Keratinocyte (primary cell): ENCODE data around the gene DNAJA4. TPM values are rescaled to one million over a fixed set of nuclear protein-coding genes. Genes with fewer than 3 reads are reported as not detected.

Experiments used
- DNase-seq: peaks from one replicate; pipeline ENCODE4 v3.0.0-alpha.2; 2011; ENCODE audit warnings: low read depth, missing footprints, low spot score
- FAIRE-seq: peaks from 2 replicates; lab custom pipeline; 2011; peaks lifted over from hg19 to GRCh38; lab: Jason Lieb, UNC
- H2AFZ ChIP-seq: 2 replicates; pipeline ENCODE4 v1.6.0; 2012; ENCODE audit warnings: low read length, control low read depth, inconsistent platforms; ENCODE audit not compliant: control insufficient read depth
- H3K27ac ChIP-seq: 2 replicates; pipeline ENCODE4 v1.5.1; 2011; ENCODE audit warnings: low read length; ENCODE audit not compliant: control insufficient read depth, insufficient read depth
- H3K27me3 ChIP-seq: 3 replicates; pipeline ENCODE4 v1.6.0; 2011; ENCODE audit warnings: low read length; ENCODE audit not compliant: control insufficient read depth, insufficient read depth; ENCODE audit errors: extremely low read depth
- H3K36me3 ChIP-seq, 2 experiments: 2 replicates in 1 of 2; 3 replicates in 1 of 2; pipeline ENCODE4 v1.5.1; 2011; ENCODE audit warnings: low read length in 2 of 2, mild to moderate bottlenecking in 1 of 2; ENCODE audit not compliant: control insufficient read depth in 2 of 2, insufficient read depth in 2 of 2; ENCODE audit errors: extremely low read depth in 1 of 2
- H3K4me1 ChIP-seq: 3 replicates; pipeline ENCODE4 v1.5.1; 2011; ENCODE audit warnings: low read length; ENCODE audit not compliant: control insufficient read depth, insufficient read depth; ENCODE audit errors: extremely low read depth
- H3K4me2 ChIP-seq: 3 replicates; pipeline ENCODE4 v1.6.0; 2011; ENCODE audit warnings: low read depth, low read length; ENCODE audit not compliant: control insufficient read depth, insufficient read depth; ENCODE audit errors: extremely low read depth
- H3K4me3 ChIP-seq, 3 experiments: fragments of 200-600 bp in 1 of 3; sonication (generic) in 1 of 3; 2 replicates in 2 of 3; 3 replicates in 1 of 3; pipeline ENCODE4 v1.5.1; 2011 to 2016; ENCODE audit warnings: low read length in 3 of 3, mild to moderate bottlenecking in 3 of 3, control low read depth in 2 of 3, inconsistent platforms in 1 of 3, low read depth in 1 of 3, mixed read lengths in 1 of 3, mixed run types in 1 of 3, moderate library complexity in 1 of 3; ENCODE audit not compliant: control insufficient read depth in 2 of 3, insufficient read depth in 2 of 3; ENCODE audit errors: extremely low read depth in 1 of 3
- H3K79me2 ChIP-seq: 2 replicates; pipeline ENCODE4 v1.6.0; 2012; ENCODE audit warnings: low read length; ENCODE audit not compliant: control insufficient read depth, insufficient read depth
- H3K9ac ChIP-seq: 3 replicates; pipeline ENCODE4 v1.6.0; 2011; ENCODE audit warnings: low read length; ENCODE audit not compliant: control insufficient read depth, insufficient read depth; ENCODE audit errors: extremely low read depth
- H3K9me1 ChIP-seq: 3 replicates; pipeline ENCODE4 v1.6.0; 2011; ENCODE audit warnings: low read length; ENCODE audit not compliant: control insufficient read depth, insufficient read depth; ENCODE audit errors: extremely low read depth
- H3K9me3 ChIP-seq: 2 replicates; pipeline ENCODE4 v1.5.1; 2012; ENCODE audit warnings: low read depth, low read length; ENCODE audit not compliant: control insufficient read depth
- H4K20me1 ChIP-seq: 3 replicates; pipeline ENCODE4 v1.6.0; 2011; ENCODE audit warnings: low read length; ENCODE audit not compliant: control insufficient read depth, insufficient read depth; ENCODE audit errors: extremely low read depth
- EZH2 ChIP-seq: IDR thresholded peaks from one replicate; pipeline ENCODE4 v1.6.1; 2012; ENCODE audit warnings: inconsistent platforms, mild to moderate bottlenecking, low read length, moderate library complexity
- dilution Hi-C: fragments of 300-500 bp; cut with MboI; formaldehyde crosslinking; loops from one replicate; pipeline ENCODE4 v1.7.0; 2020; ENCODE audit warnings: low sequenced_read_pairs; ENCODE audit not compliant: extremely low pct_ligation_motif_present
- polyA plus RNA-seq, 5 experiments: library from polyadenylated mRNA; depleted of rRNA in 3 of 5; stranded (reverse) in 3 of 5; stranded (forward) in 1 of 5; unstranded in 1 of 5; fragments of >200 nt; gene quantifications; 1 replicate in 1 of 5; 2 replicates in 3 of 5; 3 replicates in 1 of 5; pipeline versions ENCODE4 v1.2.1 to v1.2.3, GENCODE V29; 2011 to 2012; ENCODE audit warnings: missing spikeins in 2 of 5, low read depth in 1 of 5, low replicate concordance in 1 of 5
- TF ChIP-seq, protein P1 (sequence below), 3 experiments: IDR thresholded peaks in 1 of 3; conservative IDR thresholded peaks in 1 of 3; optimal IDR thresholded peaks in 1 of 3; 2 replicates in 2 of 3; 3 replicates in 1 of 3; pipeline versions ENCODE3 to v1.5.1; 2011; ENCODE audit warnings: low read length in 3 of 3, mild to moderate bottlenecking in 3 of 3, moderate library complexity in 2 of 3, control low read depth in 1 of 3, inconsistent platforms in 1 of 3; ENCODE audit not compliant: insufficient read depth in 2 of 3; ENCODE audit errors: extremely low read depth in 1 of 3

DNAJA4 gene
- polyA plus RNA-seq, 1 donor (not counting 4 experiments of a cell fraction or from before 2014, with no cell fraction given): 4.1 TPM

- Histone ChIP-seq H3K9me1 (no peaks in the 10 kb centered on the region), H4K20me1 (no peaks in the 10 kb centered on the region), H3K79me2 (no peaks in the 10 kb centered on the region), H2AFZ (no peak overlapping the region), H3K27me3 (no peaks in the 10 kb centered on the region), H3K4me1 (no peaks in the 10 kb centered on the region), H3K4me3 (no peak overlapping the region), H3K36me3 (no peaks in the 10 kb centered on the region), H3K4me2 (no peak overlapping the region), H3K9ac (no peak overlapping the region), H3K27ac (no peak overlapping the region), H3K9me3 (no peaks in the 10 kb centered on the region)
- dilution Hi-C loops: no loop called here
- TF ChIP-seq, protein P1, sequence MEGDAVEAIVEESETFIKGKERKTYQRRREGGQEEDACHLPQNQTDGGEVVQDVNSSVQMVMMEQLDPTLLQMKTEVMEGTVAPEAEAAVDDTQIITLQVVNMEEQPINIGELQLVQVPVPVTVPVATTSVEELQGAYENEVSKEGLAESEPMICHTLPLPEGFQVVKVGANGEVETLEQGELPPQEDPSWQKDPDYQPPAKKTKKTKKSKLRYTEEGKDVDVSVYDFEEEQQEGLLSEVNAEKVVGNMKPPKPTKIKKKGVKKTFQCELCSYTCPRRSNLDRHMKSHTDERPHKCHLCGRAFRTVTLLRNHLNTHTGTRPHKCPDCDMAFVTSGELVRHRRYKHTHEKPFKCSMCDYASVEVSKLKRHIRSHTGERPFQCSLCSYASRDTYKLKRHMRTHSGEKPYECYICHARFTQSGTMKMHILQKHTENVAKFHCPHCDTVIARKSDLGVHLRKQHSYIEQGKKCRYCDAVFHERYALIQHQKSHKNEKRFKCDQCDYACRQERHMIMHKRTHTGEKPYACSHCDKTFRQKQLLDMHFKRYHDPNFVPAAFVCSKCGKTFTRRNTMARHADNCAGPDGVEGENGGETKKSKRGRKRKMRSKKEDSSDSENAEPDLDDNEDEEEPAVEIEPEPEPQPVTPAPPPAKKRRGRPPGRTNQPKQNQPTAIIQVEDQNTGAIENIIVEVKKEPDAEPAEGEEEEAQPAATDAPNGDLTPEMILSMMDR (optimal IDR thresholded peaks at IDR 0.05 in 1 of 3, IDR thresholded peaks at IDR 0.05 in 1 of 3, conservative IDR thresholded peaks at IDR 0.05 in 1 of 3; ENCODE audit: extremely low read depth in 1 of 3, insufficient read depth in 2 of 3, low read length in 3 of 3): no peak
- no peak for TF ChIP-seq EZH2
- FAIRE-seq: no peak
- no peak for DNase-seq
Observed at GRCh38 chr15:78304216-78305066, 40.1 kb downstream of the DNAJA4 start.

DNA sequence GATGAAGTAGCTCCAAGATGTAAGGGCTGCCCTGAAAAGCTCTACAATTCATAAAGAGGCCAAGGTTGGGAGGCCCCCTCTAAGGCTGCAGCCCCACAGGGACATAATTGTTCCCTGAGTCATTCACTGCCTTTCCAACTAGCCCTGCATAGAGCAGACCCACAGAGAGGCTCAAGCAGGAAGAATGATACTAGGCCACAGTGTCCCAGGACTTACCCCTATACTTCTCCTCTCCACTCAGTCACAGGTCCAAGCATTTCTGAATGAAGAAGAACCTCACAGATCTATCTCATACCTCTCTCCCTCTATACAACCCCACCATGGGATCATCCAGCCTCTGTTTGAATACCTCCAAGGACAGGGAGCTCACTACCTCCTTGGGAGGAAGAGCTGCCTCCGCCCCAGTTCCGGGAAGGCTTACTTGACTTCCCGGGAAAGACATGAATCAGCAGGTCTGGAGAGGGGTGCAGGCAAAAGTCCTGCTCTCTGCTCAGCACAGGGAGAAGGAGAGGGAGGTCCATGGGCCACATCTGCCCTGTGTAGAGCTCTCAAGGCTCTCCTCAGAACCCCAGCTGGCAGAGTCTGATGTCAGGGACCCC is 41.9 kb downstream of the DNAJA4 start:
- Histone ChIP-seq H3K4me1 (no peaks in the 10 kb centered on the region), H2AFZ (peak overlapping the region; percentile 8), H3K79me2 (no peaks in the 10 kb centered on the region), H4K20me1 (no peaks in the 10 kb centered on the region), H3K27me3 (no peaks in the 10 kb centered on the region), H3K4me3 (no peak overlapping the region), H3K9me1 (no peaks in the 10 kb centered on the region), H3K27ac (no peak overlapping the region), H3K9ac (no peak overlapping the region), H3K36me3 (no peaks in the 10 kb centered on the region), H3K4me2 (no peak overlapping the region), H3K9me3 (no peaks in the 10 kb centered on the region)
- no peak for FAIRE-seq
- TF ChIP-seq, protein P1 (optimal IDR thresholded peaks at IDR 0.05 in 1 of 3, IDR thresholded peaks at IDR 0.05 in 1 of 3, conservative IDR thresholded peaks at IDR 0.05 in 1 of 3; ENCODE audit: extremely low read depth in 1 of 3, insufficient read depth in 2 of 3, low read length in 3 of 3): no peak
- no peak for TF ChIP-seq EZH2
- dilution Hi-C loops: no loop called here
- no peak for DNase-seq
